ENCODE results near the gene SCML2. TPM values are rescaled to one million over a fixed set of nuclear protein-coding genes. Genes with fewer than 3 reads are reported as not detected.
"Not testable (repeated sequence)": the region's sequence is repeated elsewhere in the genome, so short reads cannot be mapped to it uniquely, and the experiment has no call there.

SCML2 gene
- 6.3 TPM for total RNA-seq (ENCODE audit: insufficient read depth, low replicate concordance)

DNA sequence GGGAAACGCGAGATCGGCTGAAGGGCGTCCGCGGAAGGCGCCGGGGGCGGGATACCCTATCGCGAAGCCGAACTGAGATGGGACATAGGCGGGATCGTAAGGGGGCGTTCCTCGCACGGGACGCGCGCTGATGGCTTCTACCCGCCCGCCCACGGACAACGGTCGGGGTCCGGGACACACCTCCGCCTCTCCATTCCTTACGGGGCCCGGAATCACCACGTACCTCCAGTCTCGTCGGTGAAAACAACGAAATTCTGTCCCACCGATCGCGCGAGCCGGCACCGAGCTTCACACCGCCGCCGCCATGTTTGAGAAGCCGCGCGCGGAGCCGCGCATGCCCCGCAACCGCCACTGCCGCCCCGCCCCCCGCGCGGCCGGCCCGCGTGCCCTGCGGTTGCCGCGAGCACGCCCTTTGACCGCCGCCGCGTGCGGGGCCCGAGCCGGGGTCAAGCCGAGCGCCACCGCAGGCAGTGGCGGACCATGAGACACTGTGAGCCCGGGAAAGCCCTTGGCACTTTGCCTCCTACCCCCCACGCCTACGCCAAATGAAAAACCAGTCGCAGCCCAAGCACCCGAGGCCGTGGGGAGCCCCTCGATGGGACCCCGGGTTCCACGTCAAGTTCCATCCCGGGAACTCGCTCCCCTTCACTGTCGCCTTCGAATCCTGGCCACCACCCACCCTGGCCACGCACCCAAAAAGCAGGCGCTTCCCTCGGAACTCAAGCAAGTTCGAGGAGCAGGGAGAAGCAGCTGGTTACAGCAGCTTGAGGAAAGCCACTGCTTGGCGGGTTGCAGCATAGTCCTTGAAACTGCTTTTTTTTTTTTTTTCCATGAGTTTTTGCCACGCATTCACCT, at the start of gene SCML2:
Gene SCML2, minus strand, starts transcription at position 320 of the 855 bp plus-strand sequence. CDS start 20,617 bp downstream, outside the sequence.
- DNase-seq (ENCODE audit: low spot score) = peak; percentile 49

DNA sequence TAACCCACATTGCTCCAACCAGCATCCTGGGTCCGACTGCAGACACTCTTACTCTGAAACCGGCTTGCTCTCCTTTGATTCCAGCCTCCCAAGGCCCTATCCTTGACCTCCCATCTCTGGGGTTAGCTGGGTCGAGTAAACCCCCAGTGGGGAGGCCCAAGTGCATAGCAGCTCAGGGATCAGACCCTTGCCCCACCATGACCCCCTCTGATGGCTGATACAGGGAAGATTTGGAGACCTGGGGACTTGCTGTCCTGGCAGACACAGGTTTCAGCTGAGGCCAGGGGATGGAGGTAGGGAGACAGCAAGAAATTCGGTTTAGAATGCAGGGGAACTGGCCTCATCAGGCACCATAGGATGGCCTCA, 47.3 kb upstream of the SCML2 start:
- no peak for DNase-seq (ENCODE audit: low spot score)

DNA sequence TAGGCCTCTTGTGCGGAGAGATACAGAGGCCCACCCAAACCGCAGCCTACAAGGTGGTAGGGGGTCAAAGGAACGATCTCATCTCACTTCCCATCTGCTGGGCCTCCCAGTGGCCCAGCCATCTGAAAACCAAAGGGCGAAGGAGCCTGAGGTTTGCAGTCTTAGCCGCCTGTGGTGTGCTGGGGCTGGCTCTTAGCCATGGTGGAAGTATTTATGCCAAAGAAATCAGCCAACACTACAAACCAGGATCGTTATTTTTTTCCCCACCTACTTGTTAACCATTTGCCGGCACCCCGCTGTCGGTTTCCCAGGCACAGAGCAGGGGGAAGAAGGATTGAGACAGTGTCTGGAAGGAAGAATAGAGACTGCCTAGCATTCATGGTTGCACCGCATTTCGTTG, 40.0 kb upstream of the SCML2 start:
- no peak for DNase-seq (ENCODE audit: low spot score)

DNA sequence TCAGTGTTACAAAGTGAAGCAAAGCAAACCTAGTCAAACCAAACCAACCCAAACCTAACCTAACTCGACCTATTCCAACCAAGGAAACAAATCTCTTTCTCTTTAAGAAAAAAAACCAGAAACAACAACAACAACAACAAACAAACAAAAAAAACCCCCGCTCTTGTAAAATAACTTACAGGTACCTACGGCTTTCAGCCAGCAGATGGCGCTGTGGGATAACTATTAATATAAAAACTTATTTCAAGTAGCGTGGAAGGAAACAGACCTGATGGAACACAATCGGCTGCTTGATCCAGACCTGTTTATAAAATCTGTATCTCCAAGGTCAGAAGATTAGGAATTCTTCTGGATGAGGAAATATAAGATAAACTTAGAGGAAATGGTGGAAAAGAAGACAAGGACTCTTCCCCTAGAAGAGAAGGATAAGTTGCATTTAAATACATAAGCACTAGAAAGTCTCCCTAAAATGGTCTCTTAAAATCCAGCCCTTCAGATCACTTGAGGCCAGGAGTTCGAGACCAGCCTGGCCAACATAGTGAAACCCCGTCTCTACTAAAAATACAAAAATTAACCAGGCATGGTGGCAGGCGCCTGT, 36.6 kb upstream of the SCML2 start:
- DNase-seq (ENCODE audit: low spot score) = peak; percentile 34

DNA sequence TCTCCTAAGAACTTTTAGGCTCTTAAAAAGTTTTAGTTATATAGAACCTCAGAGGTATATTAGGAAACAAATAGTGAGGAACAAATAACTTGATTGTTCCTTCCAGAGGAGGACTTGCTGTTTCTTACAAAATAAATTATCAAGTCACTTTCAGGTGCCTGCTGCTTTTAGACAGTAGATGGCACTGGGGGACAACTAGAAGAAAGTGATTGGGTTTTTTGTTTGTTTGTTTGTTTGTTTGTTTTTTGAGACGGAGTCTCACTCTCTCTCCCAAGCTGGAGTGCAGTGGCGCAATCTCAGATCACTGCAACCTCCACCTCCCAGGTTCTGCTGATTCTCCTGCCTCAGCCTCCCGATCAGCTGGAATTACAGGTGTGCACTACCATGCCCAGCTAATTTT, 35.5 kb upstream of the SCML2 start:
- DNase-seq (ENCODE audit: low spot score) = no peak

DNA sequence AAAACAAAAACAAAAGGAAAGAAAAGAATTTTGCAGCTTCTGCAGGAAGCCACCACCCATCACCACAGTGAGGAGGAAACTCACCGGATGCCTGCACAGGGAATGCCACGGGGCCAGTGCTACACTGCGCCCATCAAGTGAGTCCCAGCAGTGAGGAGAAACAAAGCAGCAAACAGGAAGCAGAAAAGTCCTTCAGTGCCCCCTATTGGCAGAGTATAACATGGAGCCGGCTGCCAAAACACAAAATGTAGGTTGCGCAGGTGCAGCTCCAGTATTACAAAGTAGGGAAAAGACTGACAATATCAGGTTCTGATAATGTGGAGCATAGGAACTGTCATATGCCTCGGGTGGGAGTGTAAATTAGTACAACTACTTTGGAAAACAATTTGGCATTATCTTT, 23.3 kb upstream of the SCML2 start:
- no peak for DNase-seq (ENCODE audit: low spot score)

DNA sequence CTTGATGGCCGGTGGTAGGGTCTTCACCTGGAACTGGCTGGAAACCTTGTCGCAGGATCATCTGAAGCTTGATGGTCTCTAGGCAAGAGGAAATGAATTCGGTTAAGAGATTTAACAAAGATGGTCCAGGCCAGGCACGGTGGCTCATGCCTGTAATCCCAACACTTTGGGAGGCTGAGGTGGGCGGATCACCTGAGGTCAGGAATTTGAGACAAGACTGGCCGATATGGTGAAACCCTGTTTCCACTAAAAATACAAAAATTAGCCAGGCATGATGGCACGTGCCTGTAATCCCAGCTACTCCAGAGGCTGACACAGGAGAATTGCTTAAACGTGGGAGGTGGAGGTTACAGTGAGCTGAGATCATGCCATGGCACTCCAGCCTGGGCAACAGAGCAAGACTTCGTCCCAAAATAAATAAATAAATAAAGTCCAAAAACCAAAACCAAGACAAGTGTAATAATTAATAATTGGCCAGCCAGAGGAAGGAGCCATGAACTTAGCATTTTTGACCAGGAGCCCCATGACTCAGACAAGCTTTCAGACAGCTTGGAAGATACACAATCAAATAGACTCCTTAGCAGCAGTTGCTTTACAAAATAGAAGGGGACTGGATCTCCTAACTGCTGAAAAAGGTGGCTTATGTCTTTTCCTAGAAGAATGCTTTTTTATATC, 20.8 kb upstream of the SCML2 start:
- DNase-seq (ENCODE audit: low spot score) = not testable (repeated sequence)

DNA sequence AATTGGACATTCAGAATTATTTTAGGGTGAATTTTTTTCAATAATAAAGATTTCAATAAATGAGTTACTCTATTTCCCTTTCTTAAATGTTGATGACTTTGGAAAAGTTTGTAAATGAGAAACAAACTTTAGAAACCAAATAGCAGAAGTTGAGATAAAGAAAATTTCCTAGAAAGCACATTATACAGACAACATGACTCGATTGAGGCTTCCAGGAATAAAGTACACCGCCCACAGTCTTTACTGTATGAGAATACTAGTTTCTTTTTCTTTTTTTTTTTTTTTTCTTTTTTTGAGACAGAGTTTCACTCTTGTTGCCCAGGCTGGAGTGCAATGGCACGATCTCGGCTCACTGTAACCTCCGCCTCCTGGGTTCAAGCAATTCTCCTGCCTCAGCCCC, 14.6 kb upstream of the SCML2 start:
- DNase-seq (ENCODE audit: low spot score) = not testable (repeated sequence)

DNA sequence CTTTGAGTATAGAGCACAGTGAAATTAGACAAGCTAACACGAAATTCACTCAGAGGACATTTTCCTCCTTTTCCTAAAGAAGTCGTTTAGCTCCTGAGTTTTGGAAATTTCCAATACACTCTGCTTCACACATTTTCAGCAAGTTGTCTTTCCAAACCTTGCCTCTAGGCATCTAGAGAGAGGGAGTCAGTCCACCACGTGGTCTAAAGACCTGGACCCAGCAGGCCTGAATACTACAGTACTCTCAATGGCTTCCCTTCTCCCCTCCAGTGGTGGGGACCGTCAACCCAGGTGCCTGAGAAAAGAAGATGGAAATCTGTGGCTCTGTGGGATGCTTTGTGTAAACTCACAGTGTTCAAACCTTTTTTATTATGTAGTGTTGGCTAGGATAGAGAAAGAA, 13.9 kb upstream of the SCML2 start:
- DNase-seq (ENCODE audit: low spot score) = no peak

DNA sequence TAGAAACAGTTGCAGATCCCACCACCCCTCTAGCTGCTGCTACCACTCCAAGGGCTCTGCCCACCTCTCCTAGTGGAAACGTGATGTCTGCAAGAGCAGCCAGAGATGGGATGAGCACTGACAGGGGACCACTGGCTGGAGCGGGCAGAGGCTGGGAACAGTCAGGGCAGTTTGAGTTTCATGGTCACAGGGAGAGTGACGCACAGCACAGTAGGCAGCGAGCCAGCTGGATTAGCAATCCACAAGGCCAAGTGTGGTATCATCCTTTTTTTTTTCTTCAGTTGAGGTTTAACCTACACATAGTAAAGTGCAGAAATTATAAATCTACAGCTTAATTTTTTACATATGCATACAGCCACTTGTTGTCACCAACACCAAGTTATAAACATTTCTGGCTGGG, 6.4 kb upstream of the SCML2 start:
- DNase-seq (ENCODE audit: low spot score) = no peak

DNA sequence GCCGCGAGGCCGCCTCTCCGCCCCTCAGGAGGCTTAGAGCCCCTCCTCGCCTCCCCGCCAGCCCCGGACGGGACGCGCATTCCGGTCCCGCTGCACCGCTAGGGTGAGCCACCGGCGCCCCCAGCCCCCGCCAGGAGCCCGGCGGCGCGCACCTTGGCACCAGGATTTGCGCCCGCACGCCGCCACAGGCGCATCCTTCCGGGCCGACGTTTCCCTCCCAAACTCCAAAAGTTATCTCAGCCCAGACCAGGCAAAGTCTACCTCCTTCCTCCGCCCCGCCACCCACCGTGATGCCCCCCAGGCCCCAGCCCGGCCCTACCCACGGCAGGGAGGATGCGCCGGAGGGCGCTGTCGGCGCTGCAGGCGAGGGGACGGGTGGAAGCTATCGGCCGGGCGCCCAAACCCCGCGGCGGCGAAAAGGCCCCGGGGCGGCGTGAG, 538 bp downstream of the SCML2 start:
- peak; percentile 2 for DNase-seq (ENCODE audit: low spot score)

DNA sequence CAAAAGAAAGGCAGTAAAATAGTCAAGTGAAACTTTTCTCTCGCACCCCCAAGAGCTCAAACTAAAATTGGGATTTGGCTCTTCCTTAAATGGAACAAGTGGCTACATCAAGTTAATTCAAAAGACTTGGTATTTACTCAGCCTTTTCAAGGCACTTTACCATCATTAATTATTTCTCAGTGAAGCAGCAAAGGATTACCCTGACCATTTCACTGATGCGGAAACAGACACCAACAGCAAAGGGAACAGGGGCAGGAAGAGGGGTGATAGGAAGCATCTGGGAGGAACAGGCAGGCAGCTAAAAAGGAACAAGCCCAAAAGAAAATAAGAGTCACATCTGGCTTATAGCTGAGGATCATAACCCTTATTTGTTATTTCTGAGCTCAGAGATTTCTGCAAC, 2.7 kb downstream of the SCML2 start:
- DNase-seq (ENCODE audit: low spot score) = no peak

DNA sequence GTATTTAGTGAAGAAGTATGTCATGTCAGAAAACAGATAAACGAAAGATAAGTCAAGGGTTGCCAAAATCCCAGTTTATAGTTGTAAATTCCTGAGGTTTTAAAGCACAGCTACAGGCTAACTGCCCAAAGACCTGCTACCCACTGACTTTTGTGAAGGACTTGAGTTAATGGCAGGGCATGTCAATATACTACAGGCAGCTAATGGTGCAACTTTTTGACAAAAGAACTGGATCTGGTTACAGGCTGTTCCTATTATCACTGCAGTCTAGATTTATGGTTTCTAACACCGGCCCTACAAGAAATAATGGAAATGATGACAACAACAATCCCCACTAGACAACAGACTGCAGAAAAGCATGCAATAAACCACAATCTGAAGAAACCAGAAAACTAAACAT, 6.4 kb downstream of the SCML2 start:
- DNase-seq (ENCODE audit: low spot score) = no peak

DNA sequence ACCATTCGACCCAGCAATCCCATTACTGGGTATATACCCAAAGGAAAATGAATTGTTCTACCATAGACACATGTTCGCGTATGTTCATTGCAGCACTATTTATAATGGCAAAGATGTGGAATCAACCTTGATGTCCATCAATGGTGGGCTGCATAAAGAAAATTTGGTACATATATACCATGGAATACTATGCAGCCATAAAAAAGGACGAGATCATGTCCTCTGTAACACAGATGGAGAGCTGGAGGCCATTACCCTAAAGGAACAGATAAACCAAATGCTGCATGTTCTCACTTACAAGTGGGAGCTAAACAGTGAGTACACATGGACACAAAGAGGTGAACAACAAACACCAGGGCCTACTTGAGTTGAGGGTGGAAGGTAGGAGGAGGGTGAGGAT, 45.1 kb downstream of the SCML2 start:
- no peak for DNase-seq (ENCODE audit: low spot score)

DNA sequence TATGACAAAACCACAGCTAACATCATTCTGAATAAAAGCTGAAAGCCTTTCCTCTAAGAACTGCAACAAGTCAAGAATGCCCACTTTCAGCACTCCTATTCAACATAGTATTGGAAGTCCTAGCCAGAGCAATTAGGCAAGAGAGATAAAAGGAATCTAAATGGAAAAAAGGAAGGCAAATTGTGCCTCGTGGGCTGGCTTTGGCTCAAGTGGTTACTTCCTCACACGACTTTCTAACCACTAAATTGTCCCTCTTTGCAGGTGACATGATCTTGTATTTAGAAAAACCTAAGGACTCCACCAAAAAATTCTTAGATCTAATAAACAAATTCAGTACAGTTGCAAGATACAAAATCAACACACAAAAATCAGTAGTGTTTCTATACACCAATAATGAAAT, 57.2 kb downstream of the SCML2 start:
- DNase-seq (ENCODE audit: low spot score) = no peak

DNA sequence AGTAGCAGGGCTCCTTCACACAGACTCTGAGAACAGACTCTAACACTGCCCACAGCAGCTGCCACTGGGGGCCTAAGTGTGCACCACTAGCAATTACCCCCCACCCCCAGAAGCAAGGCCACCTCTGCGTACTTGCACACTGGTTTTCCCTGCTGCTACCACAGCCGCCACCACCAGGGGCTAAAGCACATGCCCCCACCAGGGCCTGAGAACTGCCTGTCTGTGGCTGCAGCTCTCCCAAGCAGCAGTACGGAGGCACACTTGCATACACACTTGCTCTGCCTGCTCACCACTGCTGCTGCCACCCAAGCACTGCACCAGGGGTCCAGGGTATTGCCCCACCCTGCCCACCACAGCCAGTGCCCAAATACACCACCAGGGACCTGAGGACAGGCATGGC, 59.6 kb downstream of the SCML2 start:
- no peak for DNase-seq (ENCODE audit: low spot score)

DNA sequence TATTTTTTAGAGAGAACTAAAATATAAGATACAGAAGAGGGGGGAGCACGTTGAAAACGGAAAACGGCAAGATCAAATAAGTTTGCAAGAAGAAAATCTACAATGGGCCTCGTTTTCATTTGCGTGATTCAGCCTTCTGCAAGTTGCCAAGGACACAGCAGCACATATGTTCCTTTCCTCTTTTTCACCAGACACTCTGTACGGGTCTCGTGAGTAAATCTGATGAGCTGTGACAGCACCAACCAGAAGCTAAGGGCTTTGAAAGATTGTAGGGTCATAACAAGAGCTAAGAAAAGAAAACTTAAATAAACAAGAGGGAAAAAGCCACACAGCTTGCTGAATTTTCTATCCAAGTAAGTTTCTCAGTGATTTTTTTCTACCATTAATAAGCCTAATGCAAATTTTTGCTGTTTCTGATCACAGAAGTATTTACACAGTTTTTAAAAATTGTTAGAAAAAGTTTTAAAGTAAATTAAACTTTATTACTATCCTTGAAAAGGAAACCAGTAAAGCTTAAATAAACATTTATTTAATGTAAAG, 63.4 kb downstream of the SCML2 start:
- peak; percentile 12 for DNase-seq (ENCODE audit: low spot score)

DNA sequence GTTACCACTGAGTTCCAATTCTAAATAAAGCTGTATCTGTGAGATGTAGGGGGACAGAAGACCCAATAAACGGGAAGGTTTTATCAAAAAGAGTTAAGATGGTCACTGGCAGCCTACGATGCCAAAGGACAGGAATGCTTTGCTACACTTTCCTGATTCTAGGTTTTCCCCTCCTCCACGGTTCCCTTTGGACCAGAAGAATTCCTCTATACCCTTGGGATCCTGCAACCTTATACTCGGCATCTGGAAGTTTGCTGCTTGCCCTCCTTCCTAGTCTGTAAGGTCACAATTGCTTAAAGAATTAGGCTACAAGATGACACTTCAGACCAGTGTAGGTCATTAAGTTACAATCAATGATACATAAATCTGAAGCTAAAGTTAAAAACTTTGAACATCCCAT, 64.3 kb downstream of the SCML2 start:
- DNase-seq (ENCODE audit: low spot score) = no peak

DNA sequence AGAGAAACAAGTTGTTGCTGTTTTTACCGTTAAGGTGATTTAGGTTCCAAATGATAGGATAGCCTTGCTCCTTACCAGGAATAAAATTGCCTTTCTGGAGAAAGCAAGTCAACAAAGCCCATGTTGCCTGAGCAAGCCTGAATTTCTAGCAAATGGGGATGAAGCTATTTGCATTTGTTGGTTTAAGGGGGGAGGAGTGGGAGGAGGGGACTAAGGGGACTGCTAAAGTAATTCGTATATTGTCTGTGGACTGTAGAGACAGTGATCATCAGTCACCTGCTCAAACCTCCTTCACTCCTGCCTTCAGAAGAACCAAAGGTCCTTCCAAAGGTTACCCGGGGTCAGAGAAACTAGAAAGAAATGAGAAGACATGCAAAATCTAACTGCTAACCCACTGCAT, 65.8 kb downstream of the SCML2 start:
- no peak for DNase-seq (ENCODE audit: low spot score)

DNA sequence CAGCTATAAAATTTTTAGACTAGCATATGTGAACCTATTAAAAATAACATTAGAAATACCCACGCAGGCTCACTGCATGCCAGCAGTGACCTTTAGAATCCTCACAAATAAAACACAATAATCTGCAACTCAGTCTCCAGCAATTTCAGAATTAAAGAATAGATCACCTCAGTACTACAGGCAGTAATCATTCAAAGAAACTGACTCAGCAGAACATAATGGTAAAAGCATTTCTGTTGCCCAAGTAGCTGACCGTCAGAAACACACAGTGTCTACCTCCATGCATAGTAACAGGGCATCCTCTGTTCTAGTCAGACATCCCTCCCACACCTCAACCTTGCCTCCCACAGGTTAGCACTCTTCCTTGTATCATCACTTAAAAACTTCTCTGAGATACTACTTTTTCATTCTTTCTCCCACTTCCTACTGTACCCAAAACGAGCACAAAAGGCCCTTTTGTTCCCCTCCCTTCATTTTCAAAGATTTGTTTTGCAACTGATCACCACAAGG, 68.1 kb downstream of the SCML2 start:
- no peak for DNase-seq (ENCODE audit: low spot score)

DNA sequence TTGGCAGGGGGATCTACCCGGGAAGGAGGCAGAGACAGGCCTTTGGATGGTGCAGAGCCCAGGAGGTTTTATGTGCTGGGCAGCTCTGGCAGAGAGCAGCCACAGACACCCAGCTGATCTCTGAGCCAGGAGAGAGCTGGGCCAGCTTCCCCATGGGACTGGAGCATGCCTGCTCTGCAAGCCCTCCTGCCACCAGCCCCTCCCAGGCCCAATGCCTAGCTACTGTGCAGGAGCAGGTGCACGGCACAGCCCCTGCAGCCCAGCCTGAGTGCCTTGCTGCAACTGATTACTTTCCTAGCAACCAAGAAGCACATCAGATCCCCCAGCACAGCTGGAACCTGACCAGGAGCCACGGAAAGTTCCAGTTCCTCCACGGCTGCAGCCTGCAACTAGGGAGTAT, 76.0 kb downstream of the SCML2 start:
- DNase-seq (ENCODE audit: low spot score) = no peak

DNA sequence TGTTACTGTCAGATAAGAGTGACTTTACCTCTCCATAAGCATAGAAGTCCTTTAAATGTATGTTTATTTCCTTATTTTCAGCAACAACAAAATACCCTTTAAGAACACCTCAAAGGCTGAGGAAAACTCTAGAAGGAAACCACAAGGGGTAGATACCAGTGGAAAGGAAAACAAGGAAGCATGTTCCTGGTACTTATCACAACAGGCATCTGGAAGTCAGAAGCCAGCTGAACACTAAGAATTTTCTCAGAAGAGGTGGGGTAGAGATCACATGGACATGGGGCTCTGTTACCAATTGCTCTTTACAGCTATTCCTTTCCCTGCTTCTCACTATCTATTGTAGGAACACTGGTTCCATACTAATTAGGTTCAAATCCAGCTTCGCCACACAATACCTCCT, 82.3 kb downstream of the SCML2 start:
- no peak for DNase-seq (ENCODE audit: low spot score)

Measured in umbilical cord (tissue), 2 donors.